ENCODE results near the gene THSD7A. TPM values are rescaled to one million over a fixed set of nuclear protein-coding genes. Genes with fewer than 3 reads are reported as not detected.

Gene THSD7A
- total RNA-seq, 1 experiment from 2014 or later = 5.9 TPM

DNA sequence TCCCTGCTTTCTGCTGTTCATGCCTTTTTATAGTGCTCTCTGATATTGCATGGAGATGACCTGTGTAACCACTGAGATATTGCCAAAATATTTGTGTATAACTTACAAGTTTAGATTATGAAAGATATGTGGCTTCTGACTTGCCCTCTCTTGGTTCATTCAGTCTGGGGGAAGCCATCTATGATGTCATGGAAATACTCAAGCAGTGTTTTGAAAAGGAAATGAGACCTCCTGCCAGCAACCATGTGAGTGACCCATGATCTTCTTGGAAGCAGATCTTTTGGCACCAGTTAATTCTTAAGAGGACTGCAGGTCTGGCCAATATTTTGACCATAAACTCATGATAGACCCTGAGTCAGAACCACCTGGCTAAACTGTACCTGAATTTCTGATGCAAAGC is 183.0 kb downstream of the THSD7A start:
- no peaks in the 10 kb centered on the region for H3K4me1 Mint-ChIP-seq (ENCODE audit: low read depth, unreplicated experiment)
- no TSS peak for BruUV-seq (replicated peaks)
- TF ChIP-seq, protein P1, sequence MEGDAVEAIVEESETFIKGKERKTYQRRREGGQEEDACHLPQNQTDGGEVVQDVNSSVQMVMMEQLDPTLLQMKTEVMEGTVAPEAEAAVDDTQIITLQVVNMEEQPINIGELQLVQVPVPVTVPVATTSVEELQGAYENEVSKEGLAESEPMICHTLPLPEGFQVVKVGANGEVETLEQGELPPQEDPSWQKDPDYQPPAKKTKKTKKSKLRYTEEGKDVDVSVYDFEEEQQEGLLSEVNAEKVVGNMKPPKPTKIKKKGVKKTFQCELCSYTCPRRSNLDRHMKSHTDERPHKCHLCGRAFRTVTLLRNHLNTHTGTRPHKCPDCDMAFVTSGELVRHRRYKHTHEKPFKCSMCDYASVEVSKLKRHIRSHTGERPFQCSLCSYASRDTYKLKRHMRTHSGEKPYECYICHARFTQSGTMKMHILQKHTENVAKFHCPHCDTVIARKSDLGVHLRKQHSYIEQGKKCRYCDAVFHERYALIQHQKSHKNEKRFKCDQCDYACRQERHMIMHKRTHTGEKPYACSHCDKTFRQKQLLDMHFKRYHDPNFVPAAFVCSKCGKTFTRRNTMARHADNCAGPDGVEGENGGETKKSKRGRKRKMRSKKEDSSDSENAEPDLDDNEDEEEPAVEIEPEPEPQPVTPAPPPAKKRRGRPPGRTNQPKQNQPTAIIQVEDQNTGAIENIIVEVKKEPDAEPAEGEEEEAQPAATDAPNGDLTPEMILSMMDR (IDR thresholded peaks at IDR 0.05; ENCODE audit: unreplicated experiment) = no peak
- H3K36me3 Mint-ChIP-seq (ENCODE audit: insufficient read depth, unreplicated experiment) = no peaks in the 10 kb centered on the region
- intact Hi-C loops (cut with micrococcal nuclease; ENCODE audit: unreplicated experiment) = no loop called here
- no peaks in the 10 kb centered on the region for H3K9me3 Mint-ChIP-seq (ENCODE audit: low read depth, unreplicated experiment)
- DNase-seq = no peak
- no peak overlapping the region for H3K27ac Mint-ChIP-seq (ENCODE audit: unreplicated experiment)
- CTCF ChIA-PET = interaction anchor here (1.4 kb wide), 1 partner anchor 22 kb away, joined by 3 read pairs; no protein-coding TSS in a partner anchor
- no peaks in the 10 kb centered on the region for H3K27me3 Mint-ChIP-seq (ENCODE audit: unreplicated experiment)
- H3K4me3 Mint-ChIP-seq (ENCODE audit: low read depth, unreplicated experiment) = no peak overlapping the region

DNA sequence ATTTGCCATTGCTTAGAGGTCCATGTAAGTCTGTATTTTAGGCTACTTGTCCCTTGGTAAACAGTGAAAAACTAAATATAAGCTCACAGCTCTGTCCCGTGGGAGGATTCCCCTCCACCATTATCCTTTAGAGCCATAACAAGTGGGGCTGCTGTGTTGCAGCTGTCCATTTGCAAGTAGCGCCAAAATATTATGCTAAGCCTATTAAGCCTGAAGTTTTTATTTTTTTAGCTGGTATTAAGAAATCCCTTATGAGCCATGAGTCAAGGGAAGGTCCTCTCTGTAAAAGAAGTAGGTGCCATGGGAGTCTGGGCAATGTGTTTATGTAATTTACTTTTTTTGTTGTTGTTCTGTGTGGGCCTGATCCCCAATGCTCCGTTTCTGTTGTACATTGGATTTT is 183.9 kb downstream of the THSD7A start:
- intact Hi-C loops (cut with micrococcal nuclease; ENCODE audit: unreplicated experiment) = no loop called here

DNA sequence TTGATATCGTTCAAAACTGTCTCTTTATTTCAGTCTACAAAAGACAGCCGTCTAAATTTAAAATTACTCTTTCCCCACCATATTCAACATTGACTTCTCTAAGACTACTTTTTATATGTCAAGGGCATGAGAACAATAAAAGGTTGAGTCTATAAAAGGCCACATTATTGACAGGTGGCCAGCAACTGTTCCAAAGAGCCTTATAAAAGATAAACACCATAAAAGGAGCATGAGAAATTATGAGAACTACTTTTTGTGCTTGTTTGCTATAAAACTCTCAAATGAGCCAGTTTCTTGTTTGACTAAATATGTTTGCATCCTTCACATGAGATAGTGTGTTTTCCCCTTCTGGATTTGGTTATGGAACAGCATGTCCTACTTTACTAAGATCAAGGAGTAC is 189.2 kb downstream of the THSD7A start:
- intact Hi-C loops (cut with micrococcal nuclease; ENCODE audit: unreplicated experiment) = no loop called here
- Mint-ChIP-seq H3K9me3 (ENCODE audit: low read depth, unreplicated experiment) (no peaks in the 10 kb centered on the region), H3K27ac (ENCODE audit: unreplicated experiment) (no peak overlapping the region), H3K27me3 (ENCODE audit: unreplicated experiment) (no peaks in the 10 kb centered on the region), H3K36me3 (ENCODE audit: insufficient read depth, unreplicated experiment) (no peaks in the 10 kb centered on the region), H3K4me3 (ENCODE audit: low read depth, unreplicated experiment) (no peak overlapping the region), H3K4me1 (ENCODE audit: low read depth, unreplicated experiment) (no peaks in the 10 kb centered on the region)
- CTCF ChIA-PET = no interaction called here
- BruUV-seq (replicated peaks) = no TSS peak
- no peak for DNase-seq
- TF ChIP-seq, protein P1 (IDR thresholded peaks at IDR 0.05; ENCODE audit: unreplicated experiment) = no peak

More for the DNA sequence above, 183.9 kb downstream of the THSD7A start:
- H3K9me3 Mint-ChIP-seq (ENCODE audit: low read depth, unreplicated experiment) = no peaks in the 10 kb centered on the region
- no peak overlapping the region for H3K4me3 Mint-ChIP-seq (ENCODE audit: low read depth, unreplicated experiment)
- H3K36me3 Mint-ChIP-seq (ENCODE audit: insufficient read depth, unreplicated experiment) = no peaks in the 10 kb centered on the region
- no peaks in the 10 kb centered on the region for H3K27me3 Mint-ChIP-seq (ENCODE audit: unreplicated experiment)
- no TSS peak for BruUV-seq (replicated peaks)
- H3K27ac Mint-ChIP-seq (ENCODE audit: unreplicated experiment) = no peak overlapping the region
- H3K4me1 Mint-ChIP-seq (ENCODE audit: low read depth, unreplicated experiment) = no peaks in the 10 kb centered on the region
- CTCF ChIA-PET = interaction anchor here (1.4 kb wide), 1 partner anchor 23 kb away, joined by 3 read pairs; no protein-coding TSS in a partner anchor
- TF ChIP-seq, protein P1 (IDR thresholded peaks at IDR 0.05; ENCODE audit: unreplicated experiment) = no peak
- DNase-seq = no peak

DNA sequence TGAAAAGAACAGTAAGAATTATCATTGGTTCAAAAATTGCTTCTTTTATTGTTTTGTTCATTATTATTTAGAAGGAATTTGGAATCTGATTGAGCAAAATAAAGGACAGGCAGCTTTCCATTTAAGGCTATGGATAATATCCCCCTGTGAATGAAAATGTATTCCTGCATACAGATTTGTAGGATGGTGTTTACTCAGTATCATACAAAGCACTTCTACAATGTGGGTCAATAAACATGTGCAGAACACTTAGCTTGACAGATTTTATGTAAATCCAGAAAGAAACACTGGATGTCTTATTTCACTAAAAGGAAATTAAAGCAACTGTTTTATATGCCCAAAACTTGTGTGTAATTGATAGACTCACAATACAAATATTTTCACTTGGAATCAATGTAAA is 189.7 kb downstream of the THSD7A start:
- no TSS peak for BruUV-seq (replicated peaks)
- CTCF ChIA-PET = no interaction called here
- Mint-ChIP-seq H3K4me3 (ENCODE audit: low read depth, unreplicated experiment) (no peak overlapping the region), H3K4me1 (ENCODE audit: low read depth, unreplicated experiment) (no peaks in the 10 kb centered on the region), H3K27me3 (ENCODE audit: unreplicated experiment) (no peaks in the 10 kb centered on the region), H3K36me3 (ENCODE audit: insufficient read depth, unreplicated experiment) (no peaks in the 10 kb centered on the region), H3K27ac (ENCODE audit: unreplicated experiment) (no peak overlapping the region), H3K9me3 (ENCODE audit: low read depth, unreplicated experiment) (no peaks in the 10 kb centered on the region)
- TF ChIP-seq, protein P1 (IDR thresholded peaks at IDR 0.05; ENCODE audit: unreplicated experiment) = no peak
- no peak for DNase-seq
- intact Hi-C loops (cut with micrococcal nuclease; ENCODE audit: unreplicated experiment) = no loop called here

Measured in Calu3 (cell line).